ENCODE measurements around the gene SH2B3. TPM values are rescaled to one million over a fixed set of nuclear protein-coding genes. Genes with fewer than 3 reads are reported as not detected.

SH2B3 gene
- total and polyA plus RNA-seq, 9 of the 15 experiments (the other 6 are each of a cell fraction or from before 2014, with no cell fraction given) = 10.8 to 75.3 (median 37.4) TPM

DNA sequence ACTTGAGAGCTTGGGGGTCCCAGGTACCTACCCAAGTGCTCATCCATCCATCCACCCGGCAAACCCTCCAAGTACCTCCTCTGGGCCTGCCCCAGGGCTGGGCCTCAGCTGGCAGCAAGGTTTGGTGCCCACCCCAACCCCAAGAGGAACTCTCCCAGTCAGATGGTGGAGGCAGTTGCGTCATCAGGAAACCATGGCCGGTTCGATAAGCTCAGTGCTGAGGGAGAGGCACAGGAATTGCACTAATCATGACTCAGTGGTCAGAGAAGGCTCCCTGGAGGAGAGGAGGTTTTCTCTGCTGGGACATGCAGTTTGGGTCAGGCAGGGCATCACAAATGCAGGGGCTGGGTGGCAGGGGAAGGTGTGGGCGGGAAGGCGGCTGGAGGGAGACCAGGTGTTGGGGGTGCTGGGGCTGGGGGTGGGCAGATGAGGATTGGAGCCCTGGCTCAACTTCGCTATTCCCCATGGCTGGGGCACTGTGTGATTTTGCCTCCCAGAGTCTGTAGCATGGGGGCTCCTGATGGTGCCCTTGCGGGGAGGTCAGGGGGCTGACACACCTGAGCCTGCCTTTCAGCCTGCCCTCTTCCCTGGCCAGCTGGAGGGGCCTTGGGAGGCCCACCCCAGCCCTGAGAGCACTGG, 32.2 kb downstream of the SH2B3 start (continued):
- TF ChIP-seq, protein P1, sequence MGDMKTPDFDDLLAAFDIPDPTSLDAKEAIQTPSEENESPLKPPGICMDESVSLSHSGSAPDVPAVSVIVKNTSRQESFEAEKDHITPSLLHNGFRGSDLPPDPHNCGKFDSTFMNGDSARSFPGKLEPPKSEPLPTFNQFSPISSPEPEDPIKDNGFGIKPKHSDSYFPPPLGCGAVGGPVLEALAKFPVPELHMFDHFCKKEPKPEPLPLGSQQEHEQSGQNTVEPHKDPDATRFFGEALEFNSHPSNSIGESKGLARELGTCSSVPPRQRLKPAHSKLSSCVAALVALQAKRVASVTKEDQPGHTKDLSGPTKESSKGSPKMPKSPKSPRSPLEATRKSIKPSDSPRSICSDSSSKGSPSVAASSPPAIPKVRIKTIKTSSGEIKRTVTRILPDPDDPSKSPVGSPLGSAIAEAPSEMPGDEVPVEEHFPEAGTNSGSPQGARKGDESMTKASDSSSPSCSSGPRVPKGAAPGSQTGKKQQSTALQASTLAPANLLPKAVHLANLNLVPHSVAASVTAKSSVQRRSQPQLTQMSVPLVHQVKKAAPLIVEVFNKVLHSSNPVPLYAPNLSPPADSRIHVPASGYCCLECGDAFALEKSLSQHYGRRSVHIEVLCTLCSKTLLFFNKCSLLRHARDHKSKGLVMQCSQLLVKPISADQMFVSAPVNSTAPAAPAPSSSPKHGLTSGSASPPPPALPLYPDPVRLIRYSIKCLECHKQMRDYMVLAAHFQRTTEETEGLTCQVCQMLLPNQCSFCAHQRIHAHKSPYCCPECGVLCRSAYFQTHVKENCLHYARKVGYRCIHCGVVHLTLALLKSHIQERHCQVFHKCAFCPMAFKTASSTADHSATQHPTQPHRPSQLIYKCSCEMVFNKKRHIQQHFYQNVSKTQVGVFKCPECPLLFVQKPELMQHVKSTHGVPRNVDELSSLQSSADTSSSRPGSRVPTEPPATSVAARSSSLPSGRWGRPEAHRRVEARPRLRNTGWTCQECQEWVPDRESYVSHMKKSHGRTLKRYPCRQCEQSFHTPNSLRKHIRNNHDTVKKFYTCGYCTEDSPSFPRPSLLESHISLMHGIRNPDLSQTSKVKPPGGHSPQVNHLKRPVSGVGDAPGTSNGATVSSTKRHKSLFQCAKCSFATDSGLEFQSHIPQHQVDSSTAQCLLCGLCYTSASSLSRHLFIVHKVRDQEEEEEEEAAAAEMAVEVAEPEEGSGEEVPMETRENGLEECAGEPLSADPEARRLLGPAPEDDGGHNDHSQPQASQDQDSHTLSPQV (IDR thresholded peaks at IDR 0.05) = peak; percentile 65; the same call in 1 of the 2 replicates
- TF ChIP-seq, protein P2, sequence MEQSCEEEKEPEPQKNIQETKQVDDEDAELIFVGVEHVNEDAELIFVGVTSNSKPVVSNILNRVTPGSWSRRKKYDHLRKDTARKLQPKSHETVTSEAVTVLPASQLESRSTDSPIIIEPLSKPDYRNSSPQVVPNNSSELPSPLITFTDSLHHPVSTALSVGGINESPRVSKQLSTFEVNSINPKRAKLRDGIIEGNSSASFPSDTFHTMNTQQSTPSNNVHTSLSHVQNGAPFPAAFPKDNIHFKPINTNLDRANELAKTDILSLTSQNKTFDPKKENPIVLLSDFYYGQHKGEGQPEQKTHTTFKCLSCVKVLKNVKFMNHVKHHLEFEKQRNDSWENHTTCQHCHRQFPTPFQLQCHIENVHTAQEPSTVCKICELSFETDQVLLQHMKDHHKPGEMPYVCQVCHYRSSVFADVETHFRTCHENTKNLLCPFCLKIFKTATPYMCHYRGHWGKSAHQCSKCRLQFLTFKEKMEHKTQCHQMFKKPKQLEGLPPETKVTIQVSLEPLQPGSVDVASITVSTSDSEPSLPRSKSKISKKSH (CRISPR knock-in tag; IDR thresholded peaks at IDR 0.05) = no peak
- TF ChIP-seq SP2 (IDR thresholded peaks at IDR 0.05; ENCODE audit: extremely low read depth, low read depth, low read length, poor library complexity, severe bottlenecking) (no peak), TOE1 (IDR thresholded peaks at IDR 0.05; ENCODE audit: borderline replicate concordance) (no peak), TOE1 (CRISPR knock-in tag; IDR thresholded peaks at IDR 0.05; ENCODE audit: borderline replicate concordance, low read depth) (no peak), POLR2H (tag; IDR thresholded peaks at IDR 0.05; ENCODE audit: low read depth) (no peak), ZNF24 (IDR thresholded peaks at IDR 0.05) (no peak), ETV1 (tag; conservative IDR thresholded peaks at IDR 0.05; ENCODE audit: low read depth) (0 out of 2 replicates have a peak, but pooled peaks have one; percentile 14), ZNF76 (CRISPR knock-in tag; IDR thresholded peaks at IDR 0.05; ENCODE audit: borderline replicate concordance) (no peak), HNRNPUL1 (IDR thresholded peaks at IDR 0.05; ENCODE audit: low read length) (no peak), ATF7 (IDR thresholded peaks at IDR 0.05) (peak; percentile 80; the same call in 1 of the 2 replicates), ZNF347 (CRISPR knock-in tag; IDR thresholded peaks at IDR 0.05; ENCODE audit: low read depth) (no peak), NR4A1 (CRISPR knock-in tag; IDR thresholded peaks at IDR 0.05) (no peak), NR4A1 (tag; IDR thresholded peaks at IDR 0.05) (0 out of 2 replicates have a peak, but pooled peaks have one; percentile 27), MTA2 (IDR thresholded peaks at IDR 0.05; ENCODE audit: low read depth) (0 out of 2 replicates have a peak, but pooled peaks have one; percentile 18)
- TF ChIP-seq, protein P3, sequence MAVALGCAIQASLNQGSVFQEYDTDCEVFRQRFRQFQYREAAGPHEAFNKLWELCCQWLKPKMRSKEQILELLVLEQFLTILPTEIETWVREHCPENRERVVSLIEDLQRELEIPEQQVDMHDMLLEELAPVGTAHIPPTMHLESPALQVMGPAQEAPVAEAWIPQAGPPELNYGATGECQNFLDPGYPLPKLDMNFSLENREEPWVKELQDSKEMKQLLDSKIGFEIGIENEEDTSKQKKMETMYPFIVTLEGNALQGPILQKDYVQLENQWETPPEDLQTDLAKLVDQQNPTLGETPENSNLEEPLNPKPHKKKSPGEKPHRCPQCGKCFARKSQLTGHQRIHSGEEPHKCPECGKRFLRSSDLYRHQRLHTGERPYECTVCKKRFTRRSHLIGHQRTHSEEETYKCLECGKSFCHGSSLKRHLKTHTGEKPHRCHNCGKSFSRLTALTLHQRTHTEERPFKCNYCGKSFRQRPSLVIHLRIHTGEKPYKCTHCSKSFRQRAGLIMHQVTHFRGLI (CRISPR knock-in tag; IDR thresholded peaks at IDR 0.05) = no peak
- TF ChIP-seq, protein P4, sequence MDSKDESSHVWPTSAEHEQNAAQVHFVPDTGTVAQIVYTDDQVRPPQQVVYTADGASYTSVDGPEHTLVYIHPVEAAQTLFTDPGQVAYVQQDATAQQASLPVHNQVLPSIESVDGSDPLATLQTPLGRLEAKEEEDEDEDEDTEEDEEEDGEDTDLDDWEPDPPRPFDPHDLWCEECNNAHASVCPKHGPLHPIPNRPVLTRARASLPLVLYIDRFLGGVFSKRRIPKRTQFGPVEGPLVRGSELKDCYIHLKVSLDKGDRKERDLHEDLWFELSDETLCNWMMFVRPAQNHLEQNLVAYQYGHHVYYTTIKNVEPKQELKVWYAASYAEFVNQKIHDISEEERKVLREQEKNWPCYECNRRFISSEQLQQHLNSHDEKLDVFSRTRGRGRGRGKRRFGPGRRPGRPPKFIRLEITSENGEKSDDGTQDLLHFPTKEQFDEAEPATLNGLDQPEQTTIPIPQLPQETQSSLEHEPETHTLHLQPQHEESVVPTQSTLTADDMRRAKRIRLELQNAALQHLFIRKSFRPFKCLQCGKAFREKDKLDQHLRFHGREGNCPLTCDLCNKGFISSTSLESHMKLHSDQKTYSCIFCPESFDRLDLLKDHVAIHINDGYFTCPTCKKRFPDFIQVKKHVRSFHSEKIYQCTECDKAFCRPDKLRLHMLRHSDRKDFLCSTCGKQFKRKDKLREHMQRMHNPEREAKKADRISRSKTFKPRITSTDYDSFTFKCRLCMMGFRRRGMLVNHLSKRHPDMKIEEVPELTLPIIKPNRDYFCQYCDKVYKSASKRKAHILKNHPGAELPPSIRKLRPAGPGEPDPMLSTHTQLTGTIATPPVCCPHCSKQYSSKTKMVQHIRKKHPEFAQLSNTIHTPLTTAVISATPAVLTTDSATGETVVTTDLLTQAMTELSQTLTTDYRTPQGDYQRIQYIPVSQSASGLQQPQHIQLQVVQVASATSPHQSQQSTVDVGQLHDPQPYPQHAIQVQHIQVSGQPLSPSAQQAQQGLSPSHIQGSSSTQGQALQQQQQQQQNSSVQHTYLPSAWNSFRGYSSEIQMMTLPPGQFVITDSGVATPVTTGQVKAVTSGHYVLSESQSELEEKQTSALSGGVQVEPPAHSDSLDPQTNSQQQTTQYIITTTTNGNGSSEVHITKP (IDR thresholded peaks at IDR 0.05; ENCODE audit: partially characterized antibody) = peak; percentile 52
